Activated CD8-positive, alpha-beta memory T cell treated with anti-CD3 and anti-CD28 coated beads, Interleukin-2, amount 50 U/mL, for 24 hours (primary cell): ENCODE data around the gene SYNJ1.
"Not testable (repeated sequence)": the region's sequence is repeated elsewhere in the genome, so short reads cannot be mapped to it uniquely, and the experiment has no call there.

Experiments used
- DNase-seq: peaks from one replicate; pipeline ENCODE4 v3.0.0-alpha.2; 2020; ENCODE audit errors: extremely low read depth

Gene SYNJ1

DNA sequence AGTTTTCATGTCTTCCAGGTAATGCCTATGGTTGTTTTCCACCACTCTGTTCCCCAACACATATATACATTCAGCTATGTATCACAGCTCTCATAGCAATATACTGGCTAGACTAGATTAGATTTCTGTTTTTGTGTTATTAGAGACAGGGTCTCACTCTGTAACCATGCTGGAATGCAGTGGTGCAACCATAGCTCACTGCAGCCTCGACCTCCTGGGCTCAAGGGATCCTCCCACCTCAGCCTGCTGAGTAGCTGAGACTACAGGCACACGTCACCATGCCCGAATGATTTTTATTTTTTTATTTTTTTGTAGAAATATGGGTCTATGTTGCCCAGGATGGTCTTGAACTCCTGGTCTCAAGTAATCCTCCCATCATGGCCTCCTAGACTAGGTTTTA, 37.7 kb downstream of the SYNJ1 start:
- no peak for DNase-seq

DNA sequence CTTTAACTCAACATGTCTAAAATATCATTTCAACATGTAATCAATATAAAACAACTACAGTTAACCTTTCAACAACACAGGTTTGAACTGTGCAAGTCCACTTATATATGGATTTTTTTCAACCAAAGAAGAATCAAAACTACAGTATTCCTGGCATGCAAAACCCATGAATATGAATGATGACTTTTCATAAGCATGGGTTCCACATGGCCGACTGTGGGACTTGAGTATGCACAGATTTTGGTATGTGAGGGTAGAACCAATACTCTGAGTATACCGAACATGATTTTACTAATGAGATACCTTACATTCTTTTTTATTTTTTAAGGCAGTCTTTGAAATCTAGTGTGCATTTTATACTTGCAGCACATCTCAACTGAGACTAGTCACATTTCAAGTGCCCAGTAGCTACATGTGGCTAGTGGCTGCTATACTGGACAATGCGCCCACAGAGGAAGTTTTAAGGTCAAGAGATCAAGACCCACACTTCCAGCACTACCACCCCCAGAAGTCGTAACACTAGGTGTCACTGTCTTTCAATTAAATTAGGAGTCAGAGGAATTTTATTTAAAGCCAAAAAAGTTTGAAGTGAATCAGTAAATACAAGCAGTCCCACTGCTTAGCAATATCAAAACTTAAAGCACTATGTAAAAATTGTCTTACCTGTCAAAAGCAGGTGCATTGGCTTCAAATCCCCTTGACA, 40.0 kb downstream of the SYNJ1 start:
- DNase-seq = no peak

DNA sequence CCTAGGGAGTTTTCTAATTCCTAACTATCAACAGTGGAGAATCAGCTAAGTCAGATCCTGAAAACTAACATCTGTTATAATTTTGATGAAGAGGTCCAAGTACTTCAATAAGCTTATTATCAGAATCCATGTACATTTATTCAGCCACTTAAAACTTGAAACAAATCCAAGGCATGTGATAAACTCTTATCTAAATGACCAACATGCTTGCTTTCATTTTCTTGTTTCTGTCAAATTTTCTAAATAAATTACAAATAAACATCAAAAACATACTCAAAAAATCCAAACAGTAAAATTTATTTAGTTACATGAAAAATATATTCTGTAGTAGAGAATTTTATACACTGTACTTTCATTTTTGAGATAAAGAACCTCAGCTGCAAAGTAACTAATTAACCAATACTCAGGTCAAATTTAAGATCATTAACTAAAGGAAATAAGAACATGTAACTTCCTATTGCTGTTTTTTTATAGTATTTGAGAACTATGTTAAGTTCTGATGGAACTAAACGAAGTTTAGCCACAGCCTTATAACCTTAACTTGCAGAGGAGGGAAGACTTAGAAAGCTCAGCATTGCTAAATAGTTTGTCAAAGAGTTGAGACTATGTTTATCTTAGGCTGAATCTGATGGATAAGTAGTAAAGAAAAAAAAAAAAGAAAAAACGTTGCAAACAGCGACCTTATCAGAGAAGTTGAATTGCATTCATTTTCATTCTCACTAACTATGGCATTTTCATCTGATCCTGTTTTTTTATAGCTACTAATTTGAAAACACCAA, 44.9 kb downstream of the SYNJ1 start:
- no peak for DNase-seq

DNA sequence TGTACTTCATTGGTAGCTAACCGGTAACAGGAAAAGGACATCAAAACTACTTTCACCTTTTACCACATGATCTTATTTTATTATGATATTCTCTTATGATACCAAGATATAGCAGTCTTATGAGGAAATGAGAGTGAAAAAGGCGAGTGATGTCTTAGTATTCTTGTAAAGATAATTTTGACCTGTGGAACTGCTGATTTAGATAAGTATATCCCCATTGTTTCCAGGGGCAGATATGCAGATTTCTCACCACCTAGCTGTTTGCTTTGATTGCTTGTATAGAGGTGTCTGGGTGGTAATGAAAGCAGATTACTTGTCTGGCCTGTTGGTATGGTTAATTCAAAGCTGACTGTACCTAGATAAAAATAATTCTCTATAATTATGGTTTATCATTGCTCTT, 53.1 kb downstream of the SYNJ1 start:
- DNase-seq = no peak

DNA sequence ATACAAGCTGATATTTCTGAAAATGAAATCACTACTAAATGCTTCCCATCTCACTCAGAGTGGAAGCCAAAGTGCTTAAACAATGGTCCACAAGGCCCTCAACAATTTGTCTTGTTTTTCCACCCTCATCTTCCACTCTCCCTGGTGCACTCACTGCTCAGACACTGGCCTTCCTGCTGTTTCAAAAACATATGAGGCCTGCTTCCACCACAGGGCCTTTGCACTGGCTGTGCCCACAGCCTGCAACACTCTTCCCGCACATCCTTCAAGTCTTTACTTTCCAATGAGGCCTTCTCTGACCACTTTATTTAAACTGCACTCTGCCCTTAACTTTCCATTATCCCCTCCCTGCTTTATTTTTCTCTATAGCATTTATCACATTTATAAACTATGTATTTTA, 53.8 kb downstream of the SYNJ1 start:
- DNase-seq = no peak

DNA sequence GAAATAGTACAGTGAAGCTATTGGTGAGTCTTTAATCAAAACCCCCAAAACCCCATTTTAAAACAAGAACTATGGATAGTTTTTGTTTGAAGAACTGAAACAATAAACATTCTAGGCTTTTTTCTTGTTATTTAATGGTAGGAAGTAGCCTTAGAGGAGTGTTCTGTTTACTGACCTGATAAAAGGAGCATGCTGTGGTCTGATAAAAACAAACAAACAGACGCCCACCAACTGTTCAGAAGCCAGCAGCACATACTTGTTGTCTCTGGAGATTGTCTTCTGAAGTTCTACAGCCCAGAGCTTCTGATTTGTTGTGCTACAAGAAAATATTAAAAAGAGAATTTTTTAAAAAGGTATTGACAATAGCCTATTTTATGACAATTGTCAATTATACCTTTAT, 61.6 kb downstream of the SYNJ1 start:
- no peak for DNase-seq

DNA sequence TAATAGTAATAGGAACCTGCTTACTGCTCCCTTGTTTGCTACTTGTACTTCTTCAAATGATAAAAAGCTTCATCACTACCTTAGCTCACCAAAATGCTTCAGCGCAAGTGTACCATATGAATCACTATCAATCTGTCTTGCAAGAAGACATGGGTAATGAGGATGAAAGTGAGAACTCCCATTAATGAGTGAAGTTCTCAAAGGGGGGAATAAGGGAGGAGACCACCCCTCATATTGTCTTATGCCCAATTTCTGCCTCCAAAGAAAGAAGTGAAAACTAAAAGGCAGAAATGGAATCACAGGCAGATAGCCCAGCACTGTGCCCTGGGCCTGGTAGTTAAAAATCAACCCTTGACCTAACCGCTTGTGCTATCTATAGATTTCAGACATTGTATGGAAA, 63.7 kb downstream of the SYNJ1 start:
- DNase-seq = not testable (repeated sequence)

DNA sequence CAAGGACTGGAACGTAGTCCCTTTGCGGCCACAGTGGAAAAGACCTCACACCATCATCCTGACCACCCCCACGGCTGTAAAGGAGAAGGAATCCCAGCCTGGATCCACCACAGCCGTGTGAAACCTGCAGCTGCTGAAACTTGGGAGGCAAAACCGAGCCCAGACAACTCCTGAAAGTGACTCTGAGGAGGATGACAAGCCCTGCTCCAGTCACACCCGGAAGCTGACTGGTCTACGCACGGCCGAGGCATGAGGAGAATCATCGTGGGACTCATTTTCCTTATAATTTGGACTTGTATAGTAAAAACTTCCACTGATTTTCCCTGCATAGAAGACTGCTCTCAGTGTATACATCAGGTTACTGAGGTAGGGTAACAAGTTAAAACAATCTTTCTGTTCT, 65.8 kb downstream of the SYNJ1 start:
- DNase-seq = not testable (repeated sequence)

DNA sequence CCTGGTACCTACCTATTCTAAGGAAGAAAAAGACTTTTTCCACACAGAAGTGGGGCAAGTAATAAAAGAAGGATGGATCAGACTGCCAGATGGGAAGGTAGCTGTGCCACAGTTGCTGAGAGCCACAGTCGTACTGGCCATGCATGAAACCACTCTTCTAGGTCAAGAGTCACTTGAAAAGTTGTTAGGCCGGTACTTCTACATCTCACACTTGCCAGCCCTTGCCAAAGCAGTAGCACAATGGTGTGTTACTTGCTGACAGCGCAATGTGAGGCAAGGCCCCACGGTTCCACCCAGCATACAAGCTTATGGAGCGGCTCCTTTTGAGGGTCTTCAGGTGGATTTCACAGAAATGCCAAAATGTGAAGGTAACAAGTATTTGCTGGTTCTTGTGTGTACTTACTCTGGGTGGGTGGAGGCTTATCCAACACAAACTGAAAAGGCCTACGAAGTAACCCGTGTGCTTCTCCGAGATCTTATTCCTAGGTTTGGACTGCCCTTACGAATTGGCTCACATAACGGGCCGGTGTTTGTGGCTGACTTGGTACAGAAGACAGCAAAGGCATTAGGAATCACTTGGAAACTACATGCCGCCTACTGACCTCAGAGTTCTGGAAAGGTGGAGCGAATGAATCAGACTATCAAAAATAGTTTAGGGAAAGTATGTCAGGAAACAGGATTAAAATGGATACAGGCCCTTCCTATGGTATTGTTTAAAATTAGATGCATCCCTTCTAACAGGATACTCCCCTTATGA, 66.6 kb downstream of the SYNJ1 start:
- not testable (repeated sequence) for DNase-seq

DNA sequence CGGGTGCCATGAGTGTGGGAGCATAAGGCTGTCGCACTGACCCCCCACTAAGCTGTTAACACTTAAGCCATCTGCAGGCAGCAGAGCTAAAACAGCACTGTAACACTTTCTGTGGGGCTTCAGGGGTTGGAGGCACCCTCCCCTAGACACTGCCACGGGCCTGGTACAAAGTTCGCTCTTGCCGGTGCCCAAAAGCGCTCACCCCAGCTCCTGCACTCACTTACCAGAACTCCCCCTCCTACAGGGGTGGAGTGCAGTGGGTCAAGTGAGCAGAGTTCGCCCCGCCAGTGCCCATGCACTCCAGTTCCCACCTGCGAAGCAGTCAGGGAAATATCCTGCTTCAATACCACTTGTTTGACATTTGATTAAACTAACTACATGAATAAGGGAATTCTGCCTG, 69.3 kb downstream of the SYNJ1 start:
- no peak for DNase-seq

DNA sequence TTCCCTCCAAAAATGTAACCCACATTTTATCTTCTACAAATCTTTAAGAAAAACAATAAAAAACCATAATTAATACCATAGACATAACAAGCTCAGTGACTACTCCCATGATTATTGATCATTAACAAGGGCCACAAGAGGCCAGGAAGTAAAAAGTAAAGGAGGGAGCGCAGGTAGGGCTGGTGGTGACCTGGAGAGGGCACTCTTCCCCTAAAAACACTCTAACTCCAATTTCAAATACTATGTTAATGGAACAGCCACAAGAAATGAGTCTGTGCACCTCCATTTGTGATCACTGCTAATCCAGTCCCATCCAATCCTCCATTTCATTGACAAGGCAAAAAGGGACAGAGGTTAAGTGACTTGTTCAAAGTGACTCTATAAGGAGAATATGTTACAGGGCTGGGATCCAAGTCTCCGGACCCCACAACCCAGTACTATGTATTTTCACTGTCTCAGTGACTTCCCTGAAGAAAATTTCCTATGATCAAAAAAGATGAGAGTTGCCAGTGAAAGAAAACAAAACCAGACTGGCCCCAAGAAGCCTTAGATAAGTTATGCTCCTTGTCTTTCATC, 74.4 kb downstream of the SYNJ1 start:
- DNase-seq = no peak

DNA sequence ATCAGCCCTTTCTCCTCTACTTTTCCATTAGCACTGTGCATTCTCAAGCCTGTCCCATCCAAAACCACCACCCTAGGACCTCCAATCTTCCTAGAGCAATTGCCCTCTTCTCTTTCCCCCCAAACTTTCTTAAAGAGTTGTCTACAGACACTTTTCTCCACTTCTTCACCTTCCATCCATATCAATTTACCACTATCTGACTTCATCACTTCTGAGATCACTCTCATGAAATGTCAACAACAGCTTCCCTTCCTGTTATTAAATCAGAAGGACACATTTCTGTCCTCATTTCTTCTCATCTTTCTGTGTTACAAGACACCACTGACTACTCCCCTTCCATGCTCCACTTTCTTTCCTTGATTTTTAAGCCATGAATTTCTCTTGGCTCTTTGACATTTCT, 79.6 kb downstream of the SYNJ1 start:
- no peak for DNase-seq

DNA sequence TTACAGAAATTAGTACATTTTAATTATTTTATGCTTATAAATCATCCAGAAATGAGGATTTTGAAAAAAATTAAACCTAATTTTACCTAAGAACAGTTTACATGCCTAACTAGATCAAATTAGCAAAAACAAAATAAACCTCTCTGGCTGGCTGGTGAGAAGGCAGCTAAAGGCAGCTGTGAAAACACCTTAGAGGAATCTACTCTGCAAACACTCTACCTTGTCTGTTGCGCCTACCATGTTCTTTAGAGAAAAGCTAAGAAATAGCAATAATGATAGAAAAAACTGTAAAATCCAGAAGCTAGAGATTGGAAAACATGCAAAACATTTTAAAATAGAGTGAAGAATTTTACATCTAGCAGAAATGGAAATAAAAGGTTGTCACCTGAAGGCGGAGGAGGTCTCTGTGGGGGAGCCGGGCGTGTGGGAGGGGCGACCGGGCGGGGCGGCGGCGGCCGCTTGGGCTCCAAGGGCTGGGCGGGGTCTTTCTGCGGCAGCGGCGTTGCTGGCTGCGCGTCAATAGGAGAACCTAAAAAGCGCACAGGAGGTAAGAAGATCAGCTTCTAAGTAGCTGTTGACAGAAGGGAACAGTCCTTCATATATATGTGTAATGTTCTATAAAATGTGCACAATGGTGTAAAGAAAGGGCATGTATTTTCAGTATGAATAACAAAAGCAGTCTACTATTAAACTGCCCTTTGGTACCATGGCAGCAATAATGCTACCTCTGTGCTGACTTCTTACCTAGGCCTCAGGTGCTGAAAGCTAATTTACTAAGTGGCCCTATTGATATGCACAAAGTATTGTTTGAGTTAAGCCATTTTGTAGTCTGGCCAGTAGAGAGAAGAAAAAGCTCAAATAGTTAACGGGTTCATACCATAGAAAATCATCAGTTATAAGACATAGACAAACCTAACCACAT, 82.3 kb downstream of the SYNJ1 start:
- DNase-seq = no peak

DNA sequence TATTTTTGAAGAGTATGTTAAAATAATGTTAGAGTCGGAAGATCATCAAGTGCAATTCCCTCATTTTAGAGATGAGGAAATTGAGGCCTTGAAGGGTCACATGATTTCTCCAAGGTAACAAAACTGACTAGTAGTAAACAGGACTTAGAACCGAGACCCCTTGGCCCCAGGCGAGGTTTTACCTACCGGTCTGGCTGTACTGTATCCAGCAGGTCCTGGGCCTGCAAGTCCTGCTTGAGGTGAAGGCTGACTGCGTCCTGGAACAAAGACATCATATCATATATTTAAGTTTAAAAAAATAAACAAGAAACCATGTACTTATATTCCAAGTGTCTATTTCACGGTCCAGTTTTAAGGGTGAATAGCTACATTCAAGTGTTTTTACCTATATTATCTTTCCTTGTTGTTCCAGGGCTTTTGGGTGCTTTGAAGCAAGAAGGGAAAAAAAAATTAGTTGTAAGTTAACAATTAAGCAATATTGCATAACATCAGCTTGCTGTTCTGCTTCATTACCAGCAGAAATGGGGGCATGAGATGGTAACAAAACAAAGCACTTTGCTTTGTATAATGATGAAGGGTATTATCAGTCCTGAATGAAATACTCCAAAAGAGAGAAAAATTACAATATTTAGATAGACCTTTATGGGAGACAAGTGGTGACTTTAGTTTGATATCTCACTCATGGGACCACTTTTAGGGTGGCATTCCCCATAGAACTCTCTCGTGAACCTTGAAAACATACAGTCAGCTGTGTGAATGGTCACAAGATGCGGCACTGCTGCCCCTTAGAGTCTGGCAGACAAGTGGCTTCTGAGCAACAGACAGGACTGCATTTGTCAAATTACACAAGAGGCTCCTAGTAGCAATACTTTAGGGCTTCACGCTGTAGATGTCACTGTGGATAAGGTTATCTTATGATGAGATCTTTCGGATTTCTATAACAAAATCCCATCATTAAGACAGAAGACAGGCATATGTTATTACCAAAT, 85.8 kb downstream of the SYNJ1 start:
- no peak for DNase-seq

DNA sequence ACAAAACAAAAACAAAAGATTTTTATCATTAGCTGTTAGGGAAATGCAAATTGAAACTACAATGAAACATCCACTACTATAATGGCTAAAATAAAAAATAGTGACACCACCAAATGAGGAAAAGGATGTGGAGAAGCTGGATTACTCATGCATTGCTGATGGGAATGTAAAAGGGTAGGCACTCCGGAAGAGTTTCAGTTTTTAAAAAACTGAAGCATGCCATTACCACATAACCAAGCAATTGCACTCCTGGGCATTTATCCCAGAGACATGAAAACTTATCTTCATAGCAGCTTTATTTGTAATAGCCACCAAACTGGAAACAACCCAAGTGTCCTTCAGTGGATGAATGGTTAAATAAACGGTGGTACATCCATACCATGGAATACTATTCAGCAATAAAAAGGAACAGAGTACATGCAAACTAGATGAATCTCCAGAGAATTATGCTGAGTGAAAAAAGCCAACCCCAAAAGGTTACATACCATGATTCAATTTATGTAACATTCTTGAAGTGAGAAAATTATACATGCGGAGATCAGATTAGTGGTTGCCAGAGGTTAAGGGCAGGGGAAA, 101.1 kb downstream of the SYNJ1 start:
- no peak for DNase-seq

DNA sequence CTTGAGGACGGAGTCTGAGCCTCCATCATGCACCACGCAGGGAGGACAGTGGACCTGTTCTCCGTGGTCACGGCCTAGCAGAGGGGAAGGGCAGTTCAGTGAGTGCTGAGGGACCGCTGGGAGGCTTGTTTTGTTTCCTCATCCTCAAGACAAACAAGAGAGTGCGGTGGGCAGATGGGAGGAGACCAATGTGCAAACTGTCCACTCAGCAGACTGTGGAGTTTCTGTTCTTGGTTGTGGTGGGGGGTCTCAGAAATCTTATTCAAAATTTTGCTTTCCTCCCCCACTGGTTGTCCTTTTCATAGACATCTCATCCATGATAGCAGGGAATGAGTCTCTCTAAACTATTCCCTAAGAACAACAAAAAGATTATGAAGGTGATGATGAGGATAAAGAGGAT, 109.6 kb downstream of the SYNJ1 start:
- not testable (repeated sequence) for DNase-seq

DNA sequence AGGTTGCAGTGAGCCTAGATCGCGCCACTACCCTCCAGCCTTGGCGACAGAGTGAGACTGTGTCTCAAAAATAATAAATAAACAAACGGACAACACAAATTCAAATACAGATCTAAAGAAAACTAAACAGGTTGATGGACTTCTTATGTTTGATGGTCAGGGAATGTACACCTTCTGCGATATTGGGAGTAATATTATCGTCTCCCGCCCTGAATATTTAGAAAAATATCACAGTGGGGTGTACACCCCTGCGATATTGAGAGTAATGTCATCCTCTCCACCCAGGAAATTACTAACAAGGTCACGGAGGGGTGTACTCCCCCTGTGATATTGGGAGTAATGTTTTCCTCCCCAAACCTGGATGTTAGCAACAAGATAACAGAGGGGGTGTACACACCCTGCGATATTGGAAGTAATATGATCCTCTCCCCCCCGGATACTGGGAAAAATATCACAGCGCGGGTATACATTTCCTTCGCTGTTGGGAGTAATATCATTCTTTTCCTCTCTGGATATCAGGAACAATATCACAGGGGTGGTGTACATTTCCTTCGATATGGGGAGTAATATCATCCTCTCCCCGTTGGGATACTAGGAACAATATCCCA, 114.3 kb downstream of the SYNJ1 start:
- no peak for DNase-seq

DNA sequence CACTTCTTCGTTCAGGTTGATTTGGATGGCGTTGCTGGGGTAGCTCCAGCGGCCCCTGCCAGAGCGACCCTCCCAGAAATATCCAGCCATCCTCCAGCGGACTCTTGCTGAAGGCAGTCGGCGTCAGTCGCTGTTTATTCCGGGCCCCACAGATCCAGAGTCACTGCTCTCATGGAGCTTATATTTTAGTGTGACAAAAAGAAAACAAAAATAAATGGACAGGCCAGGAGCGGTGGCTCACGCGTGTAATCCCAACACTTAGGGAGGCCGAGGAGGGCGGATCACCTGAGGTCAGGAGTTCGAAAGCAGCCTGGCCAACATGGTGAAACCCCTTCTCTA, 114.8 kb downstream of the SYNJ1 start:
- DNase-seq = no peak
